ENCODE measurements around the gene CNIH3.
"Not testable (repeated sequence)": the region's sequence is repeated elsewhere in the genome, so short reads cannot be mapped to it uniquely, and the experiment has no call there.

DNA sequence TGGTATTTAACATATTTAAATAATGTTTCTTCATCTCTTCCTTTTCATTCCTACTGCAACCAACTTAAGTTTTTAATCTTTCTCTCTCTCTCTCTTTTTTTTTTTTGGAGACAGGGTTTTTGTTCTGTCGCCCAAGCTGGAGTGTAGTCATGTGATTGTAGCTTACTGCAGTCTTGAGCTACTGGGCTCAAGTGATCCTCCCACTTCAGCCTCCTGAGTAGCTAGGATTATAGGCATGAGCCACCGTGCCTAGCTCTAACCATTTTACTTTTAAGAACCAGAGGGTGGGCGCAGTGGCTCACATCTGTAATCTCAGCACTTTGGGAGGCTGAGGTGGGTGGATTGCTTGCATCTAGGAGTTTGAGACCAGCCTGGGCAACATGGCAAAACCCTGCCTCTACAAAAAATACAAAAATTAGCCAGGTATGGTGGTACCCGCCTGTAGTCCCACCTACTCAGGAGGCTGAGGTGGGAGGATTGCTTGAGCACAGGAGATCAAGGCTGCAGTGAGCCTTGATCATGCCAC is 95.2 kb downstream of the CNIH3 start:
- TF ChIP-seq POLR2AphosphoS5 (IDR thresholded peaks at IDR 0.05) = not testable (repeated sequence)
- TF ChIP-seq, protein P1, sequence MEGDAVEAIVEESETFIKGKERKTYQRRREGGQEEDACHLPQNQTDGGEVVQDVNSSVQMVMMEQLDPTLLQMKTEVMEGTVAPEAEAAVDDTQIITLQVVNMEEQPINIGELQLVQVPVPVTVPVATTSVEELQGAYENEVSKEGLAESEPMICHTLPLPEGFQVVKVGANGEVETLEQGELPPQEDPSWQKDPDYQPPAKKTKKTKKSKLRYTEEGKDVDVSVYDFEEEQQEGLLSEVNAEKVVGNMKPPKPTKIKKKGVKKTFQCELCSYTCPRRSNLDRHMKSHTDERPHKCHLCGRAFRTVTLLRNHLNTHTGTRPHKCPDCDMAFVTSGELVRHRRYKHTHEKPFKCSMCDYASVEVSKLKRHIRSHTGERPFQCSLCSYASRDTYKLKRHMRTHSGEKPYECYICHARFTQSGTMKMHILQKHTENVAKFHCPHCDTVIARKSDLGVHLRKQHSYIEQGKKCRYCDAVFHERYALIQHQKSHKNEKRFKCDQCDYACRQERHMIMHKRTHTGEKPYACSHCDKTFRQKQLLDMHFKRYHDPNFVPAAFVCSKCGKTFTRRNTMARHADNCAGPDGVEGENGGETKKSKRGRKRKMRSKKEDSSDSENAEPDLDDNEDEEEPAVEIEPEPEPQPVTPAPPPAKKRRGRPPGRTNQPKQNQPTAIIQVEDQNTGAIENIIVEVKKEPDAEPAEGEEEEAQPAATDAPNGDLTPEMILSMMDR (IDR thresholded peaks at IDR 0.05) = not testable (repeated sequence)

Data from breast epithelium (tissue), 3 donors.